Parathyroid adenoma (tissue), 2 donors: ENCODE data around the gene NLGN1.

Source experiments
- H2AFZ ChIP-seq: fragments of 300-600 bp; sonication (generic); one replicate; pipeline ENCODE4 v1.7.0; 2017; ENCODE audit warnings: antibody characterized with exemption, mild to moderate bottlenecking
- H3K27ac ChIP-seq: fragments of 300-600 bp; sonication (generic); one replicate; pipeline ENCODE4 v1.7.0; 2017
- H3K27me3 ChIP-seq: fragments of 300-600 bp; sonication (generic); one replicate; pipeline ENCODE4 v1.7.0; 2017; ENCODE audit warnings: low read length; ENCODE audit not compliant: control insufficient read depth, insufficient read depth
- H3K36me3 ChIP-seq: fragments of 300-600 bp; sonication (generic); one replicate; pipeline ENCODE4 v1.7.0; 2017; ENCODE audit warnings: low read length; ENCODE audit not compliant: control insufficient read depth, insufficient read depth
- H3K4me1 ChIP-seq: fragments of 300-600 bp; sonication (generic); one replicate; pipeline ENCODE4 v1.7.0; 2017; ENCODE audit warnings: control low read depth
- H3K4me2 ChIP-seq: fragments of 300-600 bp; sonication (generic); one replicate; pipeline ENCODE4 v1.7.0; 2017; ENCODE audit warnings: low read length
- H3K4me3 ChIP-seq: fragments of 300-600 bp; sonication (generic); one replicate; pipeline ENCODE4 v1.7.0; 2017; ENCODE audit warnings: low read depth, low read length
- H3K79me2 ChIP-seq: fragments of 300-600 bp; sonication (generic); one replicate; pipeline ENCODE4 v1.7.0; 2017; ENCODE audit warnings: control low read depth
- H3K9ac ChIP-seq: fragments of 300-600 bp; sonication (generic); one replicate; pipeline ENCODE4 v1.7.0; 2017; ENCODE audit warnings: mild to moderate bottlenecking
- H3K9me3 ChIP-seq: fragments of 300-600 bp; sonication (generic); one replicate; pipeline ENCODE4 v1.7.0; 2017; ENCODE audit warnings: low read length; ENCODE audit not compliant: control insufficient read depth
- TF ChIP-seq, protein P1 (sequence below): fragments of 300-600 bp; sonication (generic); IDR thresholded peaks from one replicate; pipeline ENCODE4 v1.7.0; 2017; ENCODE audit warnings: antibody characterized with exemption, mild to moderate bottlenecking
- donor health status: primary hyperparathyroidism.

Gene NLGN1

DNA sequence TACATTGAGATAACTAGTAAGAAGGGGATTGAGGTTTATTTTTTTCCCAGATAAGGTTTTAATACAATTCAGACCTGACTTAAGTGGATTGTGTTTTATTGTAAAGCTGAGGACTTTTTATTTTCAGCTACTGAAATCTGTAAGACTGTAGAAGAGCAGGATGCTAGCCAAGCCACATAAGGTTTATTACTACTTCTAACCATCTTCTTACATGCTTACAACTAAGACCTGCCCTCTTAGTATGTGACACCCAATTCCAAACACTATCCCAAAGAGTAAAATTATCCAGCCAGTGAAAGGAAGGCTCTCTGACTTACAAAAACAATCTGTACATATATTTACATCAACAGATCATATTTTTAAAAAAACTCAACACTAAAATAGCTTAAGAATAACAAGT, 897.1 kb downstream of the NLGN1 start:
- H2AFZ ChIP-seq: no peak overlapping the region

DNA sequence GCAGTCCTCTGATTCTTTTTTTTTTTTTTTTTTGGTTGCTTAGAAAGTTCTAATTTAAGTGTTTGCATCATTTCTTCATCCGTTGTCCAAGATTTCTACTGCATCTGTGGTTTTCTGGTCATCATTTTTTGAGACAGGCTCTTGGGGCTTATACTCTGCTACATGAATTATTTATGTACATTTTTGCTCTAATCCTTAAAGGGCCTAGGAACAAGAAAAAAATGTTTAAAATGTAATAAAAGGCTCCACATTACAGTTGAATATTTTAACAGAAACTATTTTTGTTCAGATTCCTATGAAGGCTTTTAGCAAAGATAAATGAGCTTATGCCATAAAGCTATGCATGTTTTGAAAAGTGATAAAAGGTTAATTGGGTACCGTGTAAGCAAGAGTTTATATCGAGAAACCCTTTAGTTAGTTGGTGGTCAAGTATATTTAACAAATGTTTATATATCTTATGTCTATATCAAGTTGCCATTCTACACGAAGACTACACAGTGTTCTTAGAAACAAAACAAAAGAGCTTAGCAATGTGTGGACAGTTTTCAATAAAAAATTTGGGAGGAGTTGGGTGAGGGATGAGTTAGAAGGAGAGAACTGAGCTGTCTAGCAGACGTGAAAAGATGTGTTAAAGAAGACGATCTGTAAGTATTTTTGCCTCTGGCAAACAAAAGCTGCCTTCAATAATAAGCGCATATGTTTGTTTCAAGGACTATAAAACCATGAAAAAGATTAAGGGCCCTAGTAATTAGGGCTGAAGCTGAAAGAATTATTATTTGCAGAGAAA, 898.0 kb downstream of the NLGN1 start:
- no peaks in the 10 kb centered on the region for H3K4me1 ChIP-seq
- H3K9me3 ChIP-seq: no peaks in the 10 kb centered on the region
- TF ChIP-seq, protein P1, sequence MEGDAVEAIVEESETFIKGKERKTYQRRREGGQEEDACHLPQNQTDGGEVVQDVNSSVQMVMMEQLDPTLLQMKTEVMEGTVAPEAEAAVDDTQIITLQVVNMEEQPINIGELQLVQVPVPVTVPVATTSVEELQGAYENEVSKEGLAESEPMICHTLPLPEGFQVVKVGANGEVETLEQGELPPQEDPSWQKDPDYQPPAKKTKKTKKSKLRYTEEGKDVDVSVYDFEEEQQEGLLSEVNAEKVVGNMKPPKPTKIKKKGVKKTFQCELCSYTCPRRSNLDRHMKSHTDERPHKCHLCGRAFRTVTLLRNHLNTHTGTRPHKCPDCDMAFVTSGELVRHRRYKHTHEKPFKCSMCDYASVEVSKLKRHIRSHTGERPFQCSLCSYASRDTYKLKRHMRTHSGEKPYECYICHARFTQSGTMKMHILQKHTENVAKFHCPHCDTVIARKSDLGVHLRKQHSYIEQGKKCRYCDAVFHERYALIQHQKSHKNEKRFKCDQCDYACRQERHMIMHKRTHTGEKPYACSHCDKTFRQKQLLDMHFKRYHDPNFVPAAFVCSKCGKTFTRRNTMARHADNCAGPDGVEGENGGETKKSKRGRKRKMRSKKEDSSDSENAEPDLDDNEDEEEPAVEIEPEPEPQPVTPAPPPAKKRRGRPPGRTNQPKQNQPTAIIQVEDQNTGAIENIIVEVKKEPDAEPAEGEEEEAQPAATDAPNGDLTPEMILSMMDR: no peak
- H3K79me2 ChIP-seq: no peaks in the 10 kb centered on the region
- no peak overlapping the region for H3K4me3 ChIP-seq
- H2AFZ ChIP-seq: no peak overlapping the region
- no peak overlapping the region for H3K9ac ChIP-seq
- no peak overlapping the region for H3K27ac ChIP-seq
- no peaks in the 10 kb centered on the region for H3K27me3 ChIP-seq
- no peaks in the 10 kb centered on the region for H3K36me3 ChIP-seq
- H3K4me2 ChIP-seq: no peak overlapping the region

More for the DNA sequence above, 897.1 kb downstream of the NLGN1 start:
- Histone ChIP-seq H3K4me2 (no peak overlapping the region), H3K27me3 (no peaks in the 10 kb centered on the region), H3K36me3 (no peaks in the 10 kb centered on the region), H3K9ac (no peak overlapping the region), H3K27ac (no peak overlapping the region), H3K4me1 (no peaks in the 10 kb centered on the region), H3K9me3 (no peaks in the 10 kb centered on the region), H3K4me3 (no peak overlapping the region), H3K79me2 (no peaks in the 10 kb centered on the region)
- TF ChIP-seq, protein P1: no peak

DNA sequence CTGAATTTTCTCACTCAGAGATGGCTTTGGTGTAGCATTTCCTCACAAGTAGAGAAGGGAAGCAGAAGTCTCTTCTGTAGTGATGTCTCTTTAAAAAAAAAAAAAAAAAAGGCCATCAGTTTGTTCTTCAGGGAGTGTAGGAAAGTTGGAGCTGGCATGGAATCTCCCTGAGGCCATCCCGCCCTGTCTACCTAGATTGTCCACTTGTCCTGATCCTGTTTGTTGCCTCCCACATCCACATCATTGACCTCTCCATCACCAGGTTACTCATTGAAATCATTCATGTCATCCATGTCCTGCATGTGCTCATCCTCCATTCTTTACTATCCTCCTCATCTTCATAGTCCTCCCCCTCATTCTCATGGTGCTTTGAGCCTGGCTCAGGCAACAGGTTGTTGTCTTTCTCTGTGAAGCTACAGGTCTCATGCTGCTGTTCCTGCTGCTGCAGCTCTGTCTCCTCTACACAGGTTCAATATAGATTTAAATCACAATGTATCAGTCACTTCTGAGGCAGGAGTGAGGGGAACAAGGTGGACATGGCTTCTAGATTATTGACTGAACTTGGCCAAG, 905.3 kb downstream of the NLGN1 start:
- Histone ChIP-seq H3K79me2 (no peaks in the 10 kb centered on the region), H3K4me2 (no peak overlapping the region), H3K4me1 (no peaks in the 10 kb centered on the region), H3K4me3 (no peak overlapping the region), H3K9ac (no peak overlapping the region), H2AFZ (no peak overlapping the region), H3K27ac (no peak overlapping the region), H3K36me3 (no peaks in the 10 kb centered on the region), H3K27me3 (no peaks in the 10 kb centered on the region), H3K9me3 (no peaks in the 10 kb centered on the region)
- TF ChIP-seq, protein P1: no peak

DNA sequence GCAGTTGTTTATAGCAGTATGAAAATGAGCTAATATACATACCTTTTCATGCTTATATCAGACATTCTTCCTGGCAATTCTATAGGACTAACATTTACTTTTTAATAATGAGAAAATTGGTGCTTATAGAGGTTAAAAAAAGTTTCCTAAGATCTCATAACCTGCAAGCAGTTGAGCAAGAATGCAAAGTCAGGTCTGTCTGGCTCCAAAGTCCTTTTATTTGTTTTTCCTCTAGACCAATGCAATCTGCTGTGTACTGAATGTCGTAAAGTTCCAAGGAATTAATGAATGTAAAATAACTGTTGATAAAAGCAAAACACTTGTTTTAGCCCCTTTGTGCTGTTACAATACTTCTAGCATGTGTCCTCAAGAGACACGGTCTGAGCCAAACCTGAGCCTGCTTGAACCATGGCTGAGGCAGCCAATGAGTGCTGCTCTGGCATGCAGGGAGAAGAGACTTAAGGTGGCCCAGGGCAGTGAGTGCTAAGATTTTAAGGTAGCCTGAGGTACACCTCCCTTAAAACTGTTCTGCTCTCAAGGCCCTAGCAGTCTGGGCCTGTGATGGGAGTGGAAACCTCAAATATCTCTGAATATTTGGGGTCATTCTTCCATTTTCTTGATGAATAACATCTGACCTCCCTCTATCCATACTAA, 906.5 kb downstream of the NLGN1 start:
- Histone ChIP-seq H3K36me3 (no peaks in the 10 kb centered on the region), H3K9ac (no peak overlapping the region), H3K27ac (no peak overlapping the region), H3K4me2 (no peak overlapping the region), H2AFZ (no peak overlapping the region), H3K79me2 (no peaks in the 10 kb centered on the region), H3K9me3 (no peaks in the 10 kb centered on the region), H3K4me1 (no peaks in the 10 kb centered on the region), H3K4me3 (no peak overlapping the region), H3K27me3 (no peaks in the 10 kb centered on the region)
- TF ChIP-seq, protein P1: no peak
